GM19240 (cell line): ENCODE data around the gene RPL6.

ENCODE experiments used
- DNase-seq: peaks from one replicate; pipeline ENCODE4 v3.0.0; 2011; ENCODE audit warnings: low spot score; ENCODE audit not compliant: insufficient read length

The RPL6 gene

DNA sequence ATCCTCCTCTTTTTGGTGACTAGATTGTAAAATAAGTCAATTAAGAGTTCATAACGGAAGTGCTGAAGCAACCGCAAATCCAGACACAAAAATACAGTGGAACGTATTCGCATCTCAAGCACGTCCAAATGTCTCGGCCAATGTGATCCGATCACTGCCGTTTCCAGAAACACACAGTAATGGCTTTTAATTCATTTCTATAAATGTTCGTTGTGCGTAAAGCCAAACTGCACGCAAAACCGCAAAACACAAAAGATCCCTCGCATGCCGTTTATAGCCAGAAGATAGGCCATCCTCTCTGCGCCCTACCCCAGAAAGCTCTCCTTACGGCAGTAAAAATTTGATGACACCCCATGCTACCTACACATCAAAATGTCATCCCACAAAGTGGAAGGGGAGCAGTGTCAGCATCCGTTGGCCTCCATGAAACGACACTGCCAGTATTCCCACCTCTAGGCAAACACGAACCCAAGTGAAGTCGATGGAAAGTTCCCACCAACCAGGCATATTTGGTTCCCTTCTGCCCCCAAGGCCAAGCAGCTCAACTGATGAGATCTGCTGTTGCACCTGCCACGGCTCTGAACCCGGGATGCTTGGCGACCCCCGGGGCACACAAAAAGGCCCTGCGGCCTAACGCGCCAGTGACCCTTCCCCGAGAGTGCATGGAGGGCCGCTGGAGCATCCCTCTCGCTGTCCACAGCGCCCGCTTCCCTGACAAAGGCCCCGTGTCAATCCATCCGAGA is 28.6 kb downstream of the RPL6 start:
- no peak for DNase-seq

DNA sequence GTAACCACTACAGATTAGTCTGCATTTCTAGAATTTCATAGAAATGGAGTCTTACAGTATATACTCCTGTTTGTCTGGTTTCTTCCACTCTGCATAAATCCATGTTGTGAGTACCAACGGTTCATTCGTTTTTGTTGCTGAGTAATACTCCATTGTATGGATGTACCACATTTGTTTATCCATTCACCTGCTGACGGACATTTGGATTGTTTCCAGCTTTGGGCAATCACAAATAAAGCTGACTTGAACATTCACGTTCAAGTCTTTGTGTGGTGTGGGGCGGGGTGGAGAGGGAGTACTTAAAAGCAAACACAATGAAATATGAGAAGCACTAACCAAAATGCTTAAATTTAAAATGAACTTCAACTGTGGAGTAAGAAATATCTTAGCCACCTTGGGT is 34.3 kb downstream of the RPL6 start:
- no peak for DNase-seq

DNA sequence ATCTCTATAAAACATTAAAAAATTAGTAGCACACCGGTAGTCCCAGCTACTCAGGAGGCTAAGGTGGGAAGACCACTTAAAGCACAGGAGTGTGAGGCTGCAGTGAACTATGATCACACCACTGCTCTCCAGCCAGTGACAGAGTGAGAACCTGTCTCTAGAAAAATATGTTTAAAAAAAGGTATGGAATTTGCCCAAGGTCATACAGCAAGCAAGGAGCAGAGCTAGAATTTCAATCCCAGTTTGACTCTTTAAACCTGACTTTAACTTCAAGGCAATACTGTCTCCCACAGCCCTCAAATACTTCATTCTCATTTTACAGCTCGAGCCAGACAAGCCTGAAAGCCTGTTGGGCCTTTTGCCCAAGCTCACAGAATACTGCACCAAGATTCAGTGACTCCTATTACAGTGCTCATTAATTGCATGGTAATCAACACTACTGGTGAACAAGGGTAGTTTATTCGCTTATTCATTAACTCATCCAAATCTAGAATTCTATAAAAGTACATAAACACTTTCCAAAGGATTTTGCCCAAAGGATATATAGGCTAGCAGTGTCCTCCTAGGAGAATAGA is 35.2 kb downstream of the RPL6 start:
- DNase-seq, result no peak

DNA sequence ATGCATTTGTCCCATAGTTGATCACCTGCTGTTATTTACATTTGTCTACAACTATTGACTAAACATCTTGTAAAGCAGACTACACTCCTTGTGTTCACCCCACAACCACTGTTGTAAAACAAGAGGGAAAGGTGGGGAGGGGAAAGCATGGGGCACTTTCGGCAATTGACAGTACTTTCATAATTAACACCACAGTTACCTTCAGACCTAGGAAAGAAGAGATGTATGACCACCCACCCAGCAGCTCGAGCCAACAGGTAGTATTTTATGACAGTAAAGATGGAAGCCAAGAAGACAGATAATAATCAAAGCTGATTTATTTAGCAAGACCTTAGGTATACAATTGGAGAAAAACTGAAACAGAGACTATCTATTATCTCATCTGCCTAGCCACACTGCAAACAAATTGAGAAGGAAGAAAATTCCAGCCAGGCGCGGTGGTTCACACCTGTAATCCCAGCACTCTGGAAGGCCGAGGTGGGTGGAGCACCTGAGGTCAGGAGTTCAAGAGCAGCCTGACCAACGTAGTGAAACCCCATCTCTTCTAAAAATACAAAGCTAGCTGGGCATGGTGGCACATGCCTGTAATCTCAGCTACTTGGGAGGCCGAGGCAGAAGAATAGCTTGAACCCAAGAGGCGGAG is 38.4 kb downstream of the RPL6 start:
- no peak for DNase-seq

DNA sequence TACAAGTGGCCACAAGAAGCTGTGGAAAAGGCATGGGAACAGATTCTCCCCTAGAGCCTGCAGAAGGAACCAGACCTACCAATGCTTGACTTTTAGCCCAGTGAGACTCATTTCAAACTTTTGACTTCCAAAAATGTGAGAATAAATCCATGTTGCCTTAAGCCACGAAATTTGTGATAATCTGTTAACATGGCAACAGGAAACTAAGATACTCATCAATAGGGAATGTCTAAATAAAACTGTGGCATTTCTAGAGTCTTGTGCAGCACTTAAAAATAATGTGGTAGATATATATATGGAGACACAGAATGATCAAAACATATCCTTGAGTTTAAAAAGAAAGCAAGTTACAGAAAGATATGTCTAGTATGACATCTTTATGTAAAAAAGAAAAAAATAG is 39.2 kb downstream of the RPL6 start:
- no peak for DNase-seq

DNA sequence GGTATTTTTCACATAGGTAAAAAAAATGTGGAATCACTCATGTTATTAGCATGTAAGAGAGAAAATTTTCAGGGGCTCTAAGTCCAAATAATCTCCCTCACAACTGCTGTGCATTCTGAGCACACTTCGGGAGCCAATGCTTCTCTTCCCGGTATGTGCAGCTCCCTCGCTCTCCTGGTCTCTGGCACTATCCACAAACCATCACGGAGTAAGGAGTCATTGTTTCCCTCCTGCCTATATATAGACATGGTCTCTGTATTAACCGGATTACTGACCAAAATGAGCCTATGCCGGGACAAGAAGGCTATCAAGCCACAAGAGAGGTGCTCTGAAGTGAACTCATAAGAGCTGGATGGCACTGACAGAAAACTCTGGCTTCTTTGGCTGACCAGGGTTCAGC is 40.5 kb downstream of the RPL6 start:
- DNase-seq, result no peak

DNA sequence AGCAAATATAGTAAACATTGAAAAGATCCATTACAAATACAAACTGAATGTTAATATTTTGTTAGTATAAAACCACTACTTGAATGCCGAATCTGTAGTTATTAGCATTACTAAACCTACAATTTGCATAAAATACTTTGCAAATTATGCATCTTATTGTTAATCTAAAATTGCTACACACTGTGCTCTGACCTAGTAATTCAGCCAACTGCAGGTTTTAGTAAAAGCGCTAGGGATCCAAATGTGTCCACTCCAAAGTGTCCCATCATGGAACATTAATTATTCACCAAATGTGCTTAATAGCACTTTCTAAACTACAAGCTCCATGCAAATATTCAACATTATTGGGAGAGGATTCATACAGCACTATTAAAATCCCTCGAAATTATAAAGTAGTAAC is 41.4 kb downstream of the RPL6 start:
- no peak for DNase-seq

DNA sequence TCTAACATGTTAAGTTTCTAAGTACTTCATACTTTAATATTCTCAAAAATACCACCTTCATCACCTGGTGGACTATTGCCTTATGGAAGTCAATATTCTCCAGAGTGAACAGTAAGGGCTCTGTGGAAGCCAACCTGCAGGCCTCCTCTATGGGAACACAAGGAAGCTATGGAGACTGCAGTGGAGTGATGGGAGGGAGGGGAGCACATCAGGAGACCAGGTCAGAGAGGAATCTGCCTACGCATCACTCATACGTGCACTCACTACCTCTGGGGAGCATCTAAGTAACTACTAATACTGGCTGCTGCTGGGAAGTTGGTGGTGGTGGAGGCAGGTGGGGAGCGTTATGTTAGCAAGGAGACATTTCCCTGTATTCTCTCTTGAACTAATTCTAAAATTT is 47.1 kb downstream of the RPL6 start:
- no peak for DNase-seq

DNA sequence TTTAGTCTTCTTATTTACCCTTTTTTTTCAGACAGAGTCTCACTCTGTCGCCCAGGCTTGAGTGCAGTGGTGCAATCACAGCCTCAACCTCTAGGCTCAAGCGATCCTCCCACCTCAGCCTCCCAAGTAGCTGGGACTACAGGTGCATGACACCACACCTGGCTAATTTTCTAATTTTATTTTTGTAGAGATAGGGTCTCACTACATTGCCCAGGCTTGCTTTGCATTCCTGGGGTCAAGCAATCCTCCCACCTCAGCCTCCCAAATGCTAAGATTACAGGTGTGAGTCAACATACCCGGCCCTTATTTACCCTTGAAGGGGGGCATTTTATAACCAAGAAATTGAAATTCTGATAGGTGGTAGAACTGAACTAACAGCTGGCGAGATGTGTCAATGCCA is 48.1 kb downstream of the RPL6 start:
- DNase-seq, result no peak

DNA sequence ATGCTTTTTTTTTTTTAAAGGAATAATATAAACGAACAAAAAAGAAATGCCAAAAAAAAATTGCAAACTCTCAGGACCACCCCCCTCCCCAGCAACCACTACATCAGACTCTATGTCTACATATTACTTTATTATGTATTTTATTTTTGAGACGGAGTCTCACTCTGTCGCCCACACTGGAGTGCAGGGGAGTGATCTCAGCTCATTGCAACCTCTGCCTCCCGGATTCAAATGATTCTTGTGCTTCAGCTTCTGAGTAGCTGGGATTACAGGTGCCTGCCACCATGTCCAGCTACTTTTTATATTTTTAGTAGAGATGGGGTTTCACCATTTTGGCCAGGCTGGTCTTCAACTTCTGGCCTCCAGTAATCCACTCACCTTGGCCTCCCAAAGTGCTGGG is 50.1 kb downstream of the RPL6 start:
- no peak for DNase-seq

DNA sequence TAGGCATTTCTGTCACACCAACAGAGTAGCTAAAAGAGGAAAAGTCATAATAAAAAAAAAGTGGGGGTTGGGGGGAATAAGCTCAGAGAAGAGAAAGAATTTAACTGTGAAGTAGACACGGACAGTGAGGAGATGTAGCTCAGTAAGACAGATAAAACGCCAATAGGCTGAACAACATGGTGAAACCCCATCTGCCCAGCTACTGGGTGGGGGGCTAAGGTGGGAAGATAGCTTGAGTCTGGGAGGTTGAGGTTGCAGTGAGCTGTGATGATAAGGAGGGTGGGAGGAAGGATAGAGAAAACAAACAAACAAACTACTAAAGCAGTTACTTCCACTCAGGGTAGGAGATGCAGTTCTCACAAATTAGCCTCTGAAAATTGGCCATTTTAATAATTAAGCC is 52.2 kb downstream of the RPL6 start:
- DNase-seq, result no peak
